HG02642 (cell line): ENCODE data around the gene ZBTB7C.

Source experiments
- ATAC-seq: cut with Tn5 transposase; IDR thresholded peaks from one replicate; pipeline ENCODE4 v1.9.1; 2021; ENCODE audit warnings: mild to moderate bottlenecking; ENCODE audit not compliant: unreplicated experiment, poor library complexity

ZBTB7C gene

GRCh38 chr18:48084041-48084757 is 325.0 kb downstream of the ZBTB7C start:
- ATAC-seq: no peak

DNA sequence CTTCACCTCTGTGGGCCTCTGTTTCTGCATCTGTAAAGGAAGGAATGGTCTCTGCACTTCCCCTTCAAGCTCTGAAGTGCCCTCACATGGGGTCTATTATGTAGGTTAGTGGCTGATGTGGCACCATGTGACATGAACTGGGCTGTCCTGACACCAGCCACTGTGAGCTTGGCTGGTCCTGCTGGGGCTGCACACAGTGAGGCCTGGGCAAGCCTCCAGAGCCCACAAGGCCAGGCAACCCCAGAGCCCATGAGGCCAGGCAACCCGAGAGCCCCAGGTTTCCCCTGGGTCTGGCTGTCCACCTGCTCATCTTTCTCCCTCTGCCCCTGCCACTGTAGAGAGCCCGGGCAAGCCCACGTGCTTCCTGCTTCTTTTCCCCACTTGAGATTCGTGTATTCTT is 328.6 kb downstream of the ZBTB7C start:
- ATAC-seq: no peak

DNA sequence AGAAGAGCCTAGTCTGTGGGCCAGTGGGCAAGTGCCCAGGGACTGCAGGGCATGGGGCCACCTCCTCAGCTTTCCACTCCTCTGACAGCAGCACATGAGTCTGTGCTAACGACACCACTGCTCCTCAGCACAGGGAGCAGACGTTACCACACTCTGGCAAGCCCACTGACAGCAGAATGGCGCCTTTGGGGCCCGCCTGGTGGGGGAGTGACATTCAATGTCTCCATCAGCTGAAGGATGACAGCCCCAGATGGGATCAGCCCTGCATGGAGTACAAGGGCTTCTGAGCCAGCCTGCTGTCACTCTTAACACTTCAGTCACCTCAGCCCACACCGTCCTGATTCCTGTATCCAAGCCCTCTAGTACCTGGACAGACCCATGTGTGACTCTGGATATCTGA is 329.3 kb downstream of the ZBTB7C start:
- ATAC-seq: no peak

DNA sequence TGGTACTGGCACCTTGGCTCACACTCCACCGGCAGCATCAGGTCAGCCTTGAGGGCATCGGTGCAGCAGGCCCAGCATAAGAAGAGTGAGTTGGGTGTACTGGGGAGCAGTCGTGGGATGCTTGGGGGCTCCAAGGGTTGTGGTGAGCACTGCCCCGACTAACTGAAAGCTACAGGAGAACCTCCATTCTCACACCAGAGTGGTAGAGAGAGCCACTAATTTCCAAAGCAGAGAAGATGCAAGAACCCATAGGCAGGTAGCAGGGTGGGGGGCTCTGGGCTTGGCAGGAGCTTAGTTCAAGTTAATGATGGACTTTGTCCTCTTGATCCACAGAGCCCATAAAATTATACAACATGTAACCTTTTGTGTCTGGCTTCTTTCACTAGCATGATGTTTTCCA is 330.7 kb downstream of the ZBTB7C start:
- no peak for ATAC-seq

- ATAC-seq: no peak
Observed at GRCh38 chr18:48077291-48077690, 331.9 kb downstream of the ZBTB7C start.

DNA sequence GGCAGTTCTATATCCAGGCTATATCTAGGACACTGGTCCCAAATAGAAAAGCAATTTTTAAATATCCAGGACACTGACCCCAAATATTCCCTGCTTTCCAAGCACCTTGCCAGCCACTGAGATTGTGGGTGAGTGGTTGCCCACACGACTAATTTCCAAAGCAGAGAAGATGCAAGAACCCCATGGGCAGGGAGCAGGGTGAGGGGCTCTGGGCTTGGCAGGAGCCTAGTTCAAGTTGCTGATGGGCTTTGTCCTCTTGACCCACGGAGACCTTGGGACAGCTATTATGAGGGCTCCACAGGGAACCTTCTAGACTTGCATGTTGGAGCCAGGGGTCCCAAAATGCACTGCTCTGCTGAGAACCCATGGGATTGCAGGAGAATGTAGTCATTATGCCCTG is 332.7 kb downstream of the ZBTB7C start:
- no peak for ATAC-seq

GRCh38 chr18:48075707-48076093 is 333.5 kb downstream of the ZBTB7C start:
- ATAC-seq: no peak

DNA sequence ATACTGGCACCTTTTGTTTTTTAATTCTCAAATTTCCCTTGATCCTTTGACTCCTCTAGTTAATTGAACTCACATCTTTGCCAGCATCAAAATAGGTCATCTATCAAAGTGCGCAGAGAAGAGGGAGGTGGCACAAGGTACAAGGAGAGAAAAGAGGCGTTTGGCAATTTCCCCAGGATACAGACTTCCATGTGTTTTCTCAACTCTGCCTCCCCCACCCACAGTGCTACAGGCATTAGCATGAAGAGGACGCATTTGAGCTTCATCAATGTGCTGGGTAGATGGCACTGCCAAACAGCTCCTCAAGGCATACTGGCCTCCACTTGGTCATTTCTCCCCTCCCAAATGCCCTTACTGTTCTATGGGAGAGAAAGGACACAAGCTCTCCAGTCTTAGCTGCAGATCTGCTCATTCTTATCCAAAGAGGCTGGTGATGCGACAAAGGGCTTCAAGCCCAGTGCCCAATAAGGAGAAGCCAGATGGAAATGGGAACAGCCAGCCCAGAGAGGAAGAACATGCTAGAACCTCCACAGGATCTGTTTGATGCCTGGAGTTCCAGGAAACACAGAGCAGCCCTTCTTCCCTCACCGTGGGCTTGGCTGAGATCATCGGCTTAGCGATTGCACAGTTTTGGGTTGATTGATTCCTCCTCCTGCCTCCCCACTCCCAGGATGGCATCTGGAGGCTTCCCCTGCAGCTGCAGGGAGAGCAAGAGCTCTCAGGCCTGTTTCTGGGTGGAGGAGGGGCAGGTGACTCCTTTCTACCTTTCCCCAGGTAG is 334.1 kb downstream of the ZBTB7C start:
- no peak for ATAC-seq

DNA sequence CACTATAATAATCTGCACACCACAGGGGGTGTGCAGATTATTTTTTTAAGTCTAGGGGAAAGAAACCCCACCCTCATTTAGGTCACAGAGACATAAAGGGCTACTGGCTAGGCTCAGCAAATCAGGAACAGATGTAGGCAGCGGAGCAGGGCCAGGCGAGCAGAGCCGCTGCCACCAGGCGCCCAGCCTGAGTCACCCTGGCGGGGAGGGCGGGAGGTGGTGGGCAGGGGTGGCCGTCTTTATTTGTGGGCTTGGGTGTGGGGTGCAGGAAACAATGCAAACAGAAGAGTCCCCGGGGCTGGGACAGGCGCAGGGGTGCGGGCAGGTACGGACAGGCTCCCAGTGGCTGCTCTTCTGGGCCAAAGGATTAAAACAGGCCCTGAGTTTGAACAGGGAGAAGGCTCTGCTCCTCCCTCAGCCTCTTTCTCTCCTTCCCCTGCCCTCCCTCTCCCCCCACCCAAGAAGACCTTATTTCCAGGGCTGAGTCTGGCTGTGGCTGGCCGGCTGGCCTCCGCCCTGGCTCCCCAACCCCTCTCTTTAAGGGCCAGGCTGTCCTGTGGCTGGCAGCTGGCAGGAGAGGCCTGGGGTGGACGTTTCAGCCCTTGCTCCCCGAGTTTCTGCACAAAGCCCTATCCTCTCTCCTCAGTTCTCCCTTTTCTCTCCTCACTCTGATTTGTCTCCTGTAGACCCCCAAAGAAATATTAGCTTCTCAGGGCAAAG is 335.8 kb downstream of the ZBTB7C start:
- ATAC-seq: no peak

- no peak for ATAC-seq
Observed at GRCh38 chr18:48072428-48073204, 336.6 kb downstream of the ZBTB7C start.

DNA sequence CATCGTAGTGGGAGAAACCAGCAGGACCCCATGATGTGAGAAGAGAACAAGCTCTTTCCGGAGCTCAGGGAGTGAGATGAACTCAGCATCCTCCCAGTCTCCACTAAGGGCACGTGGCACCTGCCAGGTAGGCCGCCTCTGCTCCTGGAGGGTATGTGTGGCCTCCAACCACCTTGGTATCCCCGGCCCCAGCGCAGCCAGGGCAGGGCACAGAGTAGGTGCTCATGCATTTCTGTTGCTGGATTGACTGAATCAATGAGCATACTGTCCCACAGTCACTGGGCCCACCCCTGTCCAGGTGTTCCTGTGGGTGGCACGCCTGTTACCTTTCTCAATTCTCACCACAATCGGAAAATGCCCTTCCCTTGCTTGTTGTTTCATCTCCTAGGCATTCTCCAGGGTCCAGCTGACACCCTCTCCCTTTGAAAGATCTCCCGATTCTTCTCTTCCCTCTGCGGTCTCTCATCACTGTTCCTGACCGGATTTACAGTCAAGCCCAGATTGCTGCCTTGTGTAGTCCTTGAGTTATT is 340.2 kb downstream of the ZBTB7C start:
- no peak for ATAC-seq

DNA sequence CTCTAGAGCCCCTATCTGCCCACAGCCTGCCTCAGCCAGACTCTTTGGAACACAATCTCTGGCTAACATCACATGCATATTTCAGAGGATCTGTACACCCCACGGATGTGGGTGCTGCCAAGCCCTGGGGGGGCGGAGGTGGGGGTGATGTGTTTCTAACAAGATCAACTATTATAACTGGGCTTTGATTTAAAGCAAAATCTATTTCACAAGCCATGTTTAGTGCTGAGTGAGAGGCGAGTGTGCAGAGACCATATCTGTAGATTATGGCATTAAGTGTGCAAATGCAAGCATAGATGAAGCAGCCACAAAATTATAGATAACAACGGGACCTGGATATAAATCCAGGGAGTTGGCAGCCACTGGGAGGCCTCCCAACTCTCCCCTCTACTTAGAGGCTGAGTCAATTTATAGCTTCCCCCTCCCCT is 342.9 kb downstream of the ZBTB7C start:
- ATAC-seq: no peak

GRCh38 chr18:48065601-48065995 is 343.6 kb downstream of the ZBTB7C start:
- ATAC-seq: no peak

- ATAC-seq: no peak
Observed at GRCh38 chr18:48064978-48065600, 344.1 kb downstream of the ZBTB7C start.

DNA sequence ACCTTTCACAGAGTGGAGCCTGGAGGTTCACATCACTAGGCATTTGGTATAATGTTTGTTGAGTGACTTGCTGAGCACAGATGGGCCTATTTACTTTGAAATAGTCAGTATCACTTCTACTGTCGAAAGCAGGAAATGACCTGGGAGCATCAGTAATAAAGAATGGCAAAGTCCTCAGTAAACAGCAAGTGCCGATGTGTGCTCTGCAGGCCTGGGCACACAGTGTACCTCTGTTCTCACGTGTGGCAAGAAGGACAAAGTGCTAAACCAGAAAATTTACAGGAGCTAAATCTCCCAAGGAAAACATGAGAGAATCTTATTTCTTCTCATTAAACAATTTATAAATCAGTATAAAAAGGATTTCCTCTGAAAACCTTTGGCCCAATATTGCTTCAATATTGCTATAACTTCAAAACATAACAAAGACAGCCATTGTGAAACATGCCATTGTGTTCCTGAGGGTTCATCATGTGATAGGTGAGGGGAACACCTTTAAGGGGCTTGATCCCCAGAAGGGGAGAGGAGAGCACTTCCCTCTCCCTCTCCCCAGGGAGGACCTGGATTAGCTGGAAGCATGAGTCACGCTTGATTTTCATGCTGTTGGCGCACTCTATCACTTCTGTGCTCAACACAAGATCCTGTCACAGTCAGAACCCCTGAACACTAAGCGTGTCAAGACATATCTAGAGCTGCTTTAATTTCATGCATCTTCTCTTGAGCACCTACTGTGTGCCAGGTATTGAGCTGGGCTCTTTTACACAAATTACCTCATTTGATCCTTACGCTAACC is 347.2 kb downstream of the ZBTB7C start:
- ATAC-seq: no peak

DNA sequence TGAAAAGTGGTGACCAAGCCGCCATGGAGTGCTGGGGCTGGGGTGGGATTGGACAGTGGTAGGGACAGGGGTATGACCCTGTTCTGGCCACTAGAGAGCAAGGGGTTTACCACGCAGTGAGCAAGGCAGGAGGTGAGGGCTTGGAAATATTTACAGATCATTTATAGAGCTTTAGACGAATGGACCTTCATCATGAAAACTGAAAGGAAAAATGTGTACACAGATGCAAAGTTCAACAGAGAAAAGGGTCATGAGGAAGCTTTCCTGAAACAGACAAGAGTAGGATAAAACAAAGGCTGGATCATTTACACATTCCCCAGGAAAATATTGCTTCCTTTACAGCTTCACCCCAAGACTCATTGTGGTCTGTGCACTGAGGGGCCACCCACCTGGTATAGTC is 348.2 kb downstream of the ZBTB7C start:
- no peak for ATAC-seq

DNA sequence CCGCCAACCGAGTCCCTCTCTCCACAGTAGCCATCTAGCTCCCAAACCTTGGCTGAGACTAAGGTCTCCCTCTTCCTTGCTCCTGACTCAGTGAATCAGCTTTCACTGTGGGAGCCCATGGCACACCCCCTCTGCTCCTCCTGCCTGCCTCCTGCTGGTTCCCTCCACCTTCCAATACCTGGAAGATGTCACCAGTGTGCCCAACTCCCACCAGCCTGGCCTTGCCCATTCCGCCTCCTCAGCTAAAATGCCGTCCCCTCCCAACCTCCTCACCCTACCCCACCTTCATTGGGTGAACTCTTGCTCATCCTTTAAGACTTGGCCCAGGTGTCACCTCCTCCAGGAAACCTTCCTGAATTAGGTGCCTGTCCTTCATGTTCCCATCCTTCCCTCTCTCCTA is 348.8 kb downstream of the ZBTB7C start:
- ATAC-seq: no peak

DNA sequence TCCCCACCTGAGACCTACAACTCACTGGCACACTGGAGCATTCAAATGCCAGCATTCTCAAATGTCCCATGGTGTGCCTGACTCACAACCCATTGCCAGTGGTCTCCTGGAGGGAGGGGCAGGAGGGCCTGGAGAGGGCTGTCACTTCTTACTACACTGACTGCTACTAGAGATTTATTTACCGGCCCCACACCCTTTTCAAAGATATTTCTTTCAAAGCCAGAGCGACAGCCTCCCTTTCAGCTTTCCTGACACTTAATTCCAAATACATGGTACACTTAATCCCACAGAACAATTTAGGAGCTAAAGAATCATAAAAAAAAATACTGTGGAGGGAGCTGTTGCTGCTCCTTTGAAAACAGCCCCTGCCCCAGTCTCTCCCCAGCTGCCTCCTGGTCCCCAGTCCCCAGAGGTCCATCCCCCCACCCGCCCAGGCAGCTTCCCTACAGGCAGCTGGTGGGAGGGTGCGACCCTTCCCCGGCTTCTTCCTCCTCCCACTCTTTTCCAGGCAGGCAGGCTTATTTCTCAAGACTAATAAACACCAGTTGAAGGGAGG is 349.6 kb downstream of the ZBTB7C start:
- no peak for ATAC-seq

GRCh38 chr18:48058486-48058885 is 350.7 kb downstream of the ZBTB7C start:
- no peak for ATAC-seq
